ENCODE results near the gene OGFOD2.

GRCh38 chr12:122958198-122958888, 16.7 kb upstream of the OGFOD2 start:
- no peak for TF ChIP-seq CTCF (IDR thresholded peaks at IDR 0.05)
- TF ChIP-seq POLR2AphosphoS5 (IDR thresholded peaks at IDR 0.05), result no peak
